Duodenal mucosa (tissue), 2 donors: ENCODE measurements around the gene MACF1.
"Not testable (repeated sequence)": the region's sequence is repeated elsewhere in the genome, so short reads cannot be mapped to it uniquely, and the experiment has no call there.

Source experiments
- H3K27ac ChIP-seq: one replicate; pipeline ENCODE4 v1.7.0; 2013; ENCODE audit warnings: low read depth, low read length
- H3K27me3 ChIP-seq, 2 donors: one replicate each; pipeline ENCODE4 v1.7.0; 2013; ENCODE audit warnings: low read length in 2 of 2, control low read depth in 1 of 2; ENCODE audit not compliant: insufficient read depth in 2 of 2, control insufficient read depth in 1 of 2
- H3K36me3 ChIP-seq, 2 donors: one replicate each; pipeline ENCODE4 v1.7.0; 2013; ENCODE audit warnings: low read length in 2 of 2, control low read depth in 1 of 2; ENCODE audit not compliant: insufficient read depth in 2 of 2, control insufficient read depth in 1 of 2
- H3K4me1 ChIP-seq, 2 donors: one replicate each; pipeline ENCODE4 v1.7.0; 2013; ENCODE audit warnings: low read length in 2 of 2, control low read depth in 1 of 2; ENCODE audit not compliant: insufficient read depth in 2 of 2, control insufficient read depth in 1 of 2
- H3K4me3 ChIP-seq, 2 donors: one replicate each; pipeline ENCODE4 v1.7.0; 2013; ENCODE audit warnings: low read length in 2 of 2, low read depth in 1 of 2
- H3K9ac ChIP-seq, 2 donors: one replicate each; pipeline ENCODE4 v1.7.0; 2013; ENCODE audit warnings: low read length in 2 of 2, low read depth in 1 of 2
- H3K9me3 ChIP-seq, 2 donors: one replicate each; pipeline ENCODE4 v1.7.0; 2013; ENCODE audit warnings: low read length in 2 of 2, control low read depth in 1 of 2; ENCODE audit not compliant: control insufficient read depth in 1 of 2

Gene MACF1

GRCh38 chr1:39204441-39205081 is at the start of gene MACF1:
Gene MACF1, plus strand, starts transcription at chr1:39204695. Its CDS starts 328 bp downstream, at chr1:39205023.
- peak within 1 kb of the TSS; percentile 76 for H3K27ac ChIP-seq
- no peaks in the 10 kb centered on the region for H3K9me3 ChIP-seq
- no peaks in the 10 kb centered on the region for H3K27me3 ChIP-seq
- H3K36me3 ChIP-seq, result no peaks in the 10 kb centered on the region
- peak within 1 kb of the TSS; percentile 33 to 50 for H3K4me3 ChIP-seq
- no peaks in the 10 kb centered on the region for H3K4me1 ChIP-seq
- peak within 1 kb of the TSS; percentile 5 to 58 for H3K9ac ChIP-seq

DNA sequence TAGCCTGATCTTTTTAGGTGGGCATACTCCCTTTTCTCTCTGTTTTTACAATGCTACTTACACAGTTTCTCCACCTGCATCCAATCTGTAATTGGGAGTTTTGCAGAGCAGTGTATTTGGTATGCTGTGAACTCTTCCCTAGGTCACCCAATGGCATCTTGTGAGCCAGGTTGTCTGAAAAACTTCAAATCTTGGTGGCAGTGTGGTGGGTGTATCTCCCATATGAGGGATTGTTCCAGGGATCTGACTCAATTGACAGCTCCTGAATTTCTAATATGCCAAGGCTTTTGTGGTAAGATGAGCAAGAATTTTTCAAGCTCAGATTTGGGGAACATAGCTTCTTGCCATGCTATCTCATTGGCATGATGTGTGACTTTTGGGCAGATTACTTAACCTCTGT is 47.2 kb upstream of the MACF1 start:
- Histone ChIP-seq H3K36me3 (peaks cover 0 to 4% of the 10 kb centered on the region in 2 donors), H3K9ac (no peak overlapping the region), H3K9me3 (no peaks in the 10 kb centered on the region), H3K27ac (no peak overlapping the region), H3K27me3 (no peaks in the 10 kb centered on the region), H3K4me1 (peaks cover 28 to 38% of the 10 kb centered on the region in 2 donors), H3K4me3 (no peak overlapping the region)

DNA sequence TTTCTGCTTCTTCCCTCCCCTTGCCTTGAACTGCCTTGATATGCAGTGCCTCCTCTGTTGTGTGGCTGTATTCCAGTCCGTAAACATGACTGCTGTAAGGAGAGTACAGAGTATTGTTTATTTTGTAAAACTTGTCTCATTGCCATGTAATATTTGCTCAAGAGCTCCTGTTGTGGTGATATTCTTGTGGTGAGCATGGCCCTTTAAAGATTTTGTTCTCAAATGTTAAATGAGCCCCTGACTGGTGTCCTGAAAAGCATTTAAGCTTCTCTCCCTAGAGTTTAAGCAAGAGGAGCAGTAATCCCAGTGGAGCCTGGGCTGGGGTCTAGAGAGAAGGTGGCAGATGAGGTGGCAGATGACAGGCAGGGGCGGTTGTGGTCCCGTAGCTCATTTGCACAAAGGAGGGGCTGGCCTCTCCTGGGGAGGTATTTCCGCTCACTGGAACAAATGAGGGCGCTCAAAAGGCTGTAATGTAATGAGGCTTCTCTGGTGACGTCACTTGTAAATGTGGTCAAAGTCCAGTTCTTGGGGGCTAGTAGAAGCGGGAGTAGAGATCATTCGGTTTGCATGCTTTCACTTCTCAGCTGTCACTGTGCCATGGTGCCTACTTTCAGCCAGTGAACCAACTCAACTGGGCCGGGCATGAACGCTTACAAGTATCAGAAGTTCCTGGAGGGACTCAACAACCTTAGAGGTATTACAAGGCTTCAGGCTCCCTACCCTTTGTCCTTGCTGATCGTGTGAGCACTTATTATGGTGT is 46.0 kb upstream of the MACF1 start:
- Histone ChIP-seq H3K4me3 (peak overlapping the region; percentile 62 to 63), H3K4me1 (peaks cover 21 to 30% of the 10 kb centered on the region in 2 donors), H3K9me3 (no peaks in the 10 kb centered on the region), H3K9ac (peak overlapping the region; percentile 45 to 65), H3K27ac (peak overlapping the region; percentile 74), H3K36me3 (peaks cover 0 to 2% of the 10 kb centered on the region in 2 donors), H3K27me3 (no peaks in the 10 kb centered on the region)

DNA sequence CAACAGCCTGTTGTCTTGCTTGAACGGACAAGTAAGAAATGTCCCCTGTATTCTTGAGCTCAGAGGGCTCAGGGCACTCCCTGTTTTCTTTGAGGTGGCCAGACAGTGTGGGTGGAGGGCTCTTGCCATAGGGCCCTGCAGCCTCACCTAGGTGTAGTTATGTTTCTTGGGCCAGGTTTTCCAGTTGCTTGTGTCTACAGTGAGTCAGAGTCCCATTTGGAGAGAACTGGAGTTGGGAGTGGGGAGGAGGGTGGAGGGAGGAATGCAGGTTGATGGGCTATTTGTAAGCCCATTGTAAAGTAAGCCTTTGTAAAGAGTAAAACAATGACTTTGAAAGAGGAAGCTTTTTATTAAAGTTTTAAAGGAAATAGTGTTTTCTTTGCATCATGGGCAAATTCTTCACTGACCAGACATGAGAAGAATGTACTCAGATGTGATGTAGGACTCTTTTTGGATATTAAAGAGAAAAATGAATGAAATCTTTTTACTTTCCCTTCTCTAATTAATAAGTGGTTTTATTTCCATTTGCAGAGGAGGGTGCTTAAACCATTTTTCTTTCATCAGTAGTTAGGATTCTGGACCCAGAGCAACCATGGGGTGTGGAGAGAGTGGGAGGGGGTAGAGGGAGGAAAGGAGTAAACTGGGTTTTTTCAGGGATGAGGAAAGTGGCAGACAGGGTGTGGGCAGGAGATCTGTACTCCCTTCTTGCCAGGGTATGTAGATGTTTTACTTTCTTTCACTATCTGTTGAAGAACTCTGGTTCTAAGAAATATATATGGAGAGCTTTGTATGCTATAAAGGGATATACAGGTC is 45.1 kb upstream of the MACF1 start:
- H3K9ac ChIP-seq, result peak overlapping the region; percentile 45 to 65
- H3K9me3 ChIP-seq, result no peaks in the 10 kb centered on the region
- peaks cover 21 to 23% of the 10 kb centered on the region in 2 donors for H3K4me1 ChIP-seq
- H3K36me3 ChIP-seq, result no peaks in the 10 kb centered on the region
- H3K27me3 ChIP-seq, result no peaks in the 10 kb centered on the region
- peak overlapping the region; percentile 62 to 63 for H3K4me3 ChIP-seq
- peak overlapping the region; percentile 74 for H3K27ac ChIP-seq

DNA sequence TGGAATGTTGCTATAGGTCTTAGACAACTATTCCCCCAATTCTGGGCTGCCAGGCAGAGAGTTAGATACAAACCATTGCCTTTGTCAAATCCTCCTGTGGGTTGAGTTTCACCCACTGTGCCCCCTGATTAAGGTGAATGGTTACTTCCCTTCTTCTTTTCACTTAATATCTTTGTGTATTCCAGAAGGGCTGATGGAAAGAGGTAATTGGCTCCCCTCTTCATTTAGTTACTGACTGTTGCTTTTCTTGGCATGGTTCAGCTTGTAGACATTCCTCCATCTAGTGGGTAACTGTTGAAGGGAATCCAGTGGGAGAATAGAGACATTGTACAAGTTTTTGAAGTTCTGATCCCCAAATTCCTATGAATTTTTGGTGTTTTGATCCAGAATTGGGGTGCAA is 43.8 kb upstream of the MACF1 start:
- Histone ChIP-seq H3K27ac (no peak overlapping the region), H3K4me3 (no peak overlapping the region), H3K4me1 (peaks cover 21 to 27% of the 10 kb centered on the region in 2 donors), H3K27me3 (no peaks in the 10 kb centered on the region), H3K9ac (no peak overlapping the region), H3K9me3 (no peaks in the 10 kb centered on the region), H3K36me3 (no peaks in the 10 kb centered on the region)

- not testable (repeated sequence) for H3K9ac ChIP-seq, H3K36me3 ChIP-seq, H3K27me3 ChIP-seq, H3K9me3 ChIP-seq, H3K4me3 ChIP-seq, H3K27ac ChIP-seq
- H3K4me1 ChIP-seq, result peaks cover 21 to 27% of the 10 kb centered on the region in 2 donors
Observed at GRCh38 chr1:39161811-39162210, 42.7 kb upstream of the MACF1 start.

- Histone ChIP-seq H3K9me3 (no peaks in the 10 kb centered on the region), H3K36me3 (no peaks in the 10 kb centered on the region), H3K4me3 (no peak overlapping the region), H3K27me3 (no peaks in the 10 kb centered on the region), H3K4me1 (peaks cover 10 to 17% of the 10 kb centered on the region in 2 donors), H3K27ac (no peak overlapping the region), H3K9ac (no peak overlapping the region)
Observed at GRCh38 chr1:39163469-39163868, 41.0 kb upstream of the MACF1 start.

DNA sequence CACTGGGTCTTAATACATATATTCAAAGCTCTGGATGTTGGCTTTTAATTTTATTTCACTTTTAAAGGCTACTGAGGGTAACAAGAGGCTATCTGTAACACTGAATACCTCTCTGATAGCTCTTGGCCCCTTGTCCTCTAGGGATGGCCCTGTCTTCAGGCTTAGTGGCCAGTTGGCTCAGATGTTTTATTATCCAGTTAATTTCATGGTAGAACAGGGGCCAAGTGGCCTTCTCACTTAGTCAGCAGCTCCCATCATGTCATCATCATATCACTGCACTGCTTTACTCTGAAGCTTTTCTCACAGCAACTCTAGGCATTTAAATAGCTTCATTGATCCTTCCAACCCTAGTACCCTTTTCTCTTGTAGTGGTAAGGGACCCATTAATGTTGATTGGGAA is 40.2 kb upstream of the MACF1 start:
- Histone ChIP-seq H3K9me3 (no peaks in the 10 kb centered on the region), H3K36me3 (no peaks in the 10 kb centered on the region), H3K4me1 (peaks cover 3 to 11% of the 10 kb centered on the region in 2 donors), H3K27me3 (no peaks in the 10 kb centered on the region), H3K4me3 (no peak overlapping the region), H3K27ac (no peak overlapping the region), H3K9ac (no peak overlapping the region)

DNA sequence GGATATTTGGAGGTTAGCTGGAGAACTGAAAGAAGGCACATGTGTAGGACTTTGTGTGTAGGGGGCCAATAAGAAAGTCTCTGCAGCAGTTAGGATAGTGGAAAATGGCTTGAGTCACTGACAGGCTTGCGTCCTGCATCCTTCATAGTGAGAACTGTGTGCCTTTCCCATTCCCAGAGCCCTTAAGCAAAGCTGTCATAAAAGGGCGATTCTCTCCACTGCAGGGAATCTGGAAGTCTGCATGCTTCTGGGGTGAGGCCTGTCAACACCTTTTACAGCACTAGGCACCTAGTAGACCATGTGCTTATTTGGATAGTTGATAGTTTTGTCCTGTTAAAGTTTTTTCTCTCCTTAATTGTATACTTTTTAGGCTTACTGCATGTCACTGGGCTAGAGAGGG is 39.4 kb upstream of the MACF1 start:
- Histone ChIP-seq H3K27me3 (no peaks in the 10 kb centered on the region), H3K9me3 (no peaks in the 10 kb centered on the region), H3K27ac (no peak overlapping the region), H3K4me1 (peaks cover 0 to 7% of the 10 kb centered on the region in 2 donors), H3K36me3 (no peaks in the 10 kb centered on the region), H3K9ac (no peak overlapping the region), H3K4me3 (no peak overlapping the region)

DNA sequence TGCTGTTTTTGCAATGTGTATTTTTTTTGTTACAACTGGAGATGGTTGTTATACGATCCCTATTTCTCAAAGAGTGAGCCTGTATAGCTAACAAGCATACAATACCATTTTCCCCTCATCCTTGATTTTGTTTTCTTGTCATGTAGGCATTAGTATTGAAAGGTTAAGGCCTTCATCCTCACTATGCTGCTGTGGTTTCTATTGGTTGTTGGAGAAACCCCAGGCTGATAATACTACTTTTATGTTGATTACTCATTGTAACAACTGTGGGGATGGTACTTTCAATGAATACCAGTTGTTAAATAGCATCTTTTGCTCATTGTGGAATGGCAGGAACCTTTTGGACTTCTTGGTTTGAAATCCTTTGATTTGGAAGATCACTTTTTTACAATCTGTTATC is 39.0 kb upstream of the MACF1 start:
- Histone ChIP-seq H3K4me3 (no peak overlapping the region), H3K36me3 (no peaks in the 10 kb centered on the region), H3K9ac (no peak overlapping the region), H3K9me3 (no peaks in the 10 kb centered on the region), H3K4me1 (peaks cover 0 to 7% of the 10 kb centered on the region in 2 donors), H3K27ac (no peak overlapping the region), H3K27me3 (no peaks in the 10 kb centered on the region)
